IMR-90 (cell line): Measurements from ENCODE around the gene SEMG1.

ENCODE experiments used
- BHLHE40 ChIP-seq: fragments of 150-350 bp; IDR thresholded peaks from 2 replicates; pipeline ENCODE4 v1.6.1; 2016; ENCODE audit warnings: mild to moderate bottlenecking, low read depth, low read length
- FOS ChIP-seq: fragments of 150-350 bp; IDR thresholded peaks from 2 replicates; pipeline ENCODE4 v1.6.1; 2016; ENCODE audit warnings: low read depth, low read length
- MAZ ChIP-seq: IDR thresholded peaks from 2 replicates; pipeline ENCODE4 v1.6.1; 2012; ENCODE audit warnings: low read depth, mild to moderate bottlenecking, low read length, improper control_type of control experiment, moderate library complexity, borderline replicate concordance
- POLR2A ChIP-seq: IDR thresholded peaks from 2 replicates; pipeline ENCODE4 v1.6.1; 2012; ENCODE audit warnings: mild to moderate bottlenecking, low read depth, low read length
- RAD21 ChIP-seq: IDR thresholded peaks from 2 replicates; pipeline ENCODE4 v1.6.1; 2012; ENCODE audit warnings: low read length, improper control_type of control experiment
- RCOR1 ChIP-seq: IDR thresholded peaks from 2 replicates; pipeline ENCODE4 v1.6.1; 2012; ENCODE audit warnings: mild to moderate bottlenecking, low read length, improper control_type of control experiment; ENCODE audit not compliant: insufficient replicate concordance
- SMC3 ChIP-seq: fragments of 150-350 bp; IDR thresholded peaks from 2 replicates; pipeline ENCODE4 v1.6.1; 2016; ENCODE audit warnings: low read depth, mild to moderate bottlenecking, antibody characterized with exemption, low read length, moderate library complexity
- TF ChIP-seq, protein P1 (sequence below): conservative IDR thresholded peaks from 2 replicates; pipeline ENCODE4 v1.5.1; 2012; ENCODE audit warnings: mild to moderate bottlenecking, low read depth, low read length, improper control_type of control experiment
- TF ChIP-seq, protein P2 (sequence below): fragments of 150-350 bp; IDR thresholded peaks from 2 replicates; pipeline ENCODE4 v1.6.1; 2017; ENCODE audit warnings: mild to moderate bottlenecking, antibody characterized with exemption, low read length, low read depth
- TF ChIP-seq, protein P3 (sequence below): fragments of 150-350 bp; IDR thresholded peaks from 2 replicates; pipeline ENCODE4 v1.6.1; 2016; ENCODE audit warnings: low read depth, mild to moderate bottlenecking, low read length, moderate library complexity, borderline replicate concordance

DNA sequence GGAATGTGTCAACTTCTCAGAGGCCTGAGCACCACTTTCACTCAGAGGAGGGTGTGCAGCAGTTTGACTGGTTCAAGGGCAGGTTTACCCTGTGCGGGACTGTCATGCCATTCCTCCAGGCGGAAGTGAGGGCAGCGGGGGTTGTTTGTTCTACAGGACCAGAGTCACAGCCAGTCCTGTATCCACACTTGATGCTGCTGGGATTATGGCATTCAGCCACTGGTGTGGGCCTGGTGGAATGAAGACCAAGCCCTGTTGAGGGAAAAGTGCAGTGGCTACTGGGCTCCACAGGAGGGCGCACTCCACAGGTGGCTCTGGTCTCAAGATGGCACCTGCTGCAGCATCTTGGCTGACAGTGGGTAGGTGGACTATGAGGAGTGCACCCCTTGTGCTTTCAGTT, 29.2 kb downstream of the SEMG1 start:
- TF ChIP-seq, protein P1, sequence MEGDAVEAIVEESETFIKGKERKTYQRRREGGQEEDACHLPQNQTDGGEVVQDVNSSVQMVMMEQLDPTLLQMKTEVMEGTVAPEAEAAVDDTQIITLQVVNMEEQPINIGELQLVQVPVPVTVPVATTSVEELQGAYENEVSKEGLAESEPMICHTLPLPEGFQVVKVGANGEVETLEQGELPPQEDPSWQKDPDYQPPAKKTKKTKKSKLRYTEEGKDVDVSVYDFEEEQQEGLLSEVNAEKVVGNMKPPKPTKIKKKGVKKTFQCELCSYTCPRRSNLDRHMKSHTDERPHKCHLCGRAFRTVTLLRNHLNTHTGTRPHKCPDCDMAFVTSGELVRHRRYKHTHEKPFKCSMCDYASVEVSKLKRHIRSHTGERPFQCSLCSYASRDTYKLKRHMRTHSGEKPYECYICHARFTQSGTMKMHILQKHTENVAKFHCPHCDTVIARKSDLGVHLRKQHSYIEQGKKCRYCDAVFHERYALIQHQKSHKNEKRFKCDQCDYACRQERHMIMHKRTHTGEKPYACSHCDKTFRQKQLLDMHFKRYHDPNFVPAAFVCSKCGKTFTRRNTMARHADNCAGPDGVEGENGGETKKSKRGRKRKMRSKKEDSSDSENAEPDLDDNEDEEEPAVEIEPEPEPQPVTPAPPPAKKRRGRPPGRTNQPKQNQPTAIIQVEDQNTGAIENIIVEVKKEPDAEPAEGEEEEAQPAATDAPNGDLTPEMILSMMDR = 0 out of 2 replicates have a peak, but pooled peaks have one; percentile 10
- no peak for TF ChIP-seq SMC3
- TF ChIP-seq FOS = no peak
- TF ChIP-seq MAZ = no peak
- TF ChIP-seq RAD21 = no peak
- TF ChIP-seq, protein P2, sequence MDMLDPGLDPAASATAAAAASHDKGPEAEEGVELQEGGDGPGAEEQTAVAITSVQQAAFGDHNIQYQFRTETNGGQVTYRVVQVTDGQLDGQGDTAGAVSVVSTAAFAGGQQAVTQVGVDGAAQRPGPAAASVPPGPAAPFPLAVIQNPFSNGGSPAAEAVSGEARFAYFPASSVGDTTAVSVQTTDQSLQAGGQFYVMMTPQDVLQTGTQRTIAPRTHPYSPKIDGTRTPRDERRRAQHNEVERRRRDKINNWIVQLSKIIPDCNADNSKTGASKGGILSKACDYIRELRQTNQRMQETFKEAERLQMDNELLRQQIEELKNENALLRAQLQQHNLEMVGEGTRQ = no peak
- no peak for TF ChIP-seq BHLHE40
- TF ChIP-seq POLR2A = no peak
- TF ChIP-seq, protein P3, sequence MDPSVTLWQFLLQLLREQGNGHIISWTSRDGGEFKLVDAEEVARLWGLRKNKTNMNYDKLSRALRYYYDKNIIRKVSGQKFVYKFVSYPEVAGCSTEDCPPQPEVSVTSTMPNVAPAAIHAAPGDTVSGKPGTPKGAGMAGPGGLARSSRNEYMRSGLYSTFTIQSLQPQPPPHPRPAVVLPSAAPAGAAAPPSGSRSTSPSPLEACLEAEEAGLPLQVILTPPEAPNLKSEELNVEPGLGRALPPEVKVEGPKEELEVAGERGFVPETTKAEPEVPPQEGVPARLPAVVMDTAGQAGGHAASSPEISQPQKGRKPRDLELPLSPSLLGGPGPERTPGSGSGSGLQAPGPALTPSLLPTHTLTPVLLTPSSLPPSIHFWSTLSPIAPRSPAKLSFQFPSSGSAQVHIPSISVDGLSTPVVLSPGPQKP = no peak
- TF ChIP-seq RCOR1 = no peak
